HCT116 (cell line): Measurements from ENCODE around the gene EIF4A3. TPM values are rescaled to one million over a fixed set of nuclear protein-coding genes. Genes with fewer than 3 reads are reported as not detected.

ENCODE experiments used
- ATAC-seq: fragments of 200-7000 bp; cut with Tn5 transposase; 2 replicates; pipeline ENCODE4 v1.9.1; 2020; ENCODE audit warnings: mild to moderate bottlenecking, moderate library complexity
- BruUV-seq: library from RNA; stranded (reverse); fragments of 400-500 nt; replicated peaks from 2 replicates; lab custom pipeline; 2021; lab: Mats Ljungman, UMichigan
- CTCF ChIA-PET: fragments of 300-600 bp; sonication (Branson Sonifier 250); formaldehyde crosslinking; loops from one replicate; lab custom pipeline; 2021; ENCODE audit warnings: antibody characterized with exemption; lab: Charles Lee
- POLR2A ChIA-PET: fragments of 300-600, 350-600 bp; sonication (Branson Sonifier 250); formaldehyde crosslinking; loops from one replicate; lab custom pipeline; 2021; ENCODE audit warnings: antibody characterized with exemption; lab: Charles Lee
- RAD21 ChIA-PET, 2 experiments: fragments of 300-600 bp; sonication (Branson Sonifier 250); formaldehyde crosslinking; loops; one replicate each; lab custom pipeline; 2023; ENCODE audit warnings: low total read pairs in 2 of 2; ENCODE audit not compliant: uncharacterized antibody in 2 of 2, unreplicated experiment in 2 of 2, low non-redundant PET in 1 of 2; lab: Charles Lee
- DNase-seq: peaks from one replicate; pipeline ENCODE4 v3.0.0-alpha.2; 2010; ENCODE audit warnings: low read depth, low spot score
- H2AFZ ChIP-seq: fragments of 200-600 bp; shearing (Covaris generic), sonication (generic); 2 replicates; pipeline ENCODE4 v1.6.1; 2017; ENCODE audit warnings: low read depth, mixed run types, mixed read lengths, antibody characterized with exemption, low read length; ENCODE audit not compliant: poor library complexity, severe bottlenecking
- H3K27ac ChIP-seq: 2 replicates; pipeline ENCODE4 v1.5.1; 2012; ENCODE audit warnings: low read depth, low read length
- H3K27me3 ChIP-seq: fragments of 200-600 bp; sonication (generic); 2 replicates; pipeline ENCODE4 v1.6.1; 2016; ENCODE audit warnings: mixed run types, low read length, mixed read lengths; ENCODE audit not compliant: insufficient read depth
- H3K36me3 ChIP-seq, 2 experiments: fragments of 200-500 bp in 1 of 2; fragments of 200-600 bp in 1 of 2; sonication (Bioruptor generic) in 1 of 2; sonication (generic) in 1 of 2; 2 replicates each; pipeline versions ENCODE4 v1.5.1 to v1.6.1; 2014 to 2016; ENCODE audit warnings: low read length in 2 of 2, inconsistent platforms in 1 of 2, mixed read lengths in 1 of 2, mixed run types in 1 of 2; ENCODE audit not compliant: insufficient read depth in 2 of 2, control insufficient read depth in 1 of 2
- H3K4me1 ChIP-seq, 2 experiments: fragments of 200-600 bp in 1 of 2; sonication (generic) in 1 of 2; 2 replicates each; pipeline versions ENCODE4 v1.5.1 to v1.6.1; 2012 to 2017; ENCODE audit warnings: low read length in 2 of 2, inconsistent platforms in 1 of 2, mild to moderate bottlenecking in 1 of 2, mixed read lengths in 1 of 2, mixed run types in 1 of 2, moderate library complexity in 1 of 2; ENCODE audit not compliant: insufficient read depth in 2 of 2, control insufficient read depth in 1 of 2
- H3K4me2 ChIP-seq: fragments of 200-600 bp; sonication (generic); 2 replicates; pipeline ENCODE4 v1.6.1; 2017; ENCODE audit warnings: mixed run types, low read length, mixed read lengths
- H3K4me3 ChIP-seq, 2 experiments: fragments of 200-600 bp in 1 of 2; sonication (generic) in 1 of 2; replicated peaks in 1 of 2; 2 replicates each; pipeline ENCODE4 v1.5.1; 2011 to 2016; ENCODE audit warnings: low read length in 2 of 2, control low read depth in 1 of 2, low read depth in 1 of 2, mild to moderate bottlenecking in 1 of 2, mixed read lengths in 1 of 2, mixed run types in 1 of 2
- H3K79me2 ChIP-seq: fragments of 200-600 bp; sonication (generic); 2 replicates; pipeline ENCODE4 v1.6.1; 2017; ENCODE audit warnings: mild to moderate bottlenecking, mixed run types, low read length, moderate library complexity, mixed read lengths; ENCODE audit not compliant: insufficient read depth
- H3K9ac ChIP-seq: fragments of 200-600 bp; sonication (generic); 2 replicates; pipeline ENCODE4 v1.6.1; 2016; ENCODE audit warnings: low read length, mixed read lengths
- H3K9me2 ChIP-seq: fragments of 200-600 bp; sonication (generic), shearing (Covaris generic); 2 replicates; pipeline ENCODE4 v1.6.1; 2017; ENCODE audit warnings: mixed run types, mild to moderate bottlenecking, moderate library complexity; ENCODE audit not compliant: insufficient read depth
- H3K9me3 ChIP-seq, 2 experiments: fragments of 200-500 bp in 1 of 2; fragments of 200-600 bp in 1 of 2; sonication (Bioruptor generic) in 1 of 2; sonication (generic) in 1 of 2; 2 replicates each; pipeline ENCODE4 v1.6.1; 2014 to 2017; ENCODE audit warnings: low read length in 2 of 2, mixed read lengths in 2 of 2, inconsistent platforms in 1 of 2, low read depth in 1 of 2, mild to moderate bottlenecking in 1 of 2, mixed run types in 1 of 2, moderate library complexity in 1 of 2; ENCODE audit not compliant: control insufficient read depth in 1 of 2, insufficient read depth in 1 of 2
- H4K20me1 ChIP-seq: fragments of 200-600 bp; sonication (generic), shearing (Covaris generic); 2 replicates; pipeline ENCODE4 v1.6.1; 2017; ENCODE audit warnings: mixed run types, mild to moderate bottlenecking, moderate library complexity; ENCODE audit not compliant: insufficient read depth
- CBX3 ChIP-seq: IDR thresholded peaks from 2 replicates; pipeline ENCODE4 v1.6.1; 2012; ENCODE audit warnings: low read depth
- CEBPB ChIP-seq: IDR thresholded peaks from 2 replicates; pipeline ENCODE4 v1.6.1; 2012; ENCODE audit warnings: low read depth
- ELF1 ChIP-seq: IDR thresholded peaks from 2 replicates; pipeline ENCODE4 v1.6.1; 2012; ENCODE audit warnings: low read depth, borderline replicate concordance
- EZH2 ChIP-seq: fragments of 200-600 bp; sonication (generic); IDR thresholded peaks from 2 replicates; pipeline ENCODE4 v1.6.1; 2017; ENCODE audit warnings: antibody characterized with exemption, mixed run types
- EZH2phosphoT487 ChIP-seq: fragments of 200-600 bp; IDR thresholded peaks from 2 replicates; pipeline ENCODE4 v1.6.1; 2018; ENCODE audit warnings: antibody characterized with exemption, borderline replicate concordance
- JUND ChIP-seq: IDR thresholded peaks from 2 replicates; pipeline ENCODE4 v1.6.1; 2012
- POLR2A ChIP-seq: IDR thresholded peaks from 2 replicates; pipeline ENCODE4 v1.7.0; 2011; ENCODE audit warnings: borderline replicate concordance; ENCODE audit not compliant: insufficient read depth, insufficient read length; ENCODE audit errors: extremely low read depth
- SIN3A ChIP-seq: IDR thresholded peaks from 2 replicates; pipeline ENCODE4 v1.6.1; 2012; ENCODE audit warnings: low read depth
- SP1 ChIP-seq: IDR thresholded peaks from 2 replicates; pipeline ENCODE4 v1.6.1; 2012; ENCODE audit warnings: low read depth
- TCF7L2 ChIP-seq: IDR thresholded peaks from 2 replicates; pipeline ENCODE4 v1.7.0; 2011; ENCODE audit warnings: borderline replicate concordance, inconsistent platforms; ENCODE audit not compliant: insufficient read depth, insufficient read length; ENCODE audit errors: extremely low read depth
- YY1 ChIP-seq: IDR thresholded peaks from 2 replicates; pipeline ENCODE4 v1.6.1; 2011; ENCODE audit warnings: low read length, low read depth, moderate library complexity, mild to moderate bottlenecking; ENCODE audit not compliant: insufficient replicate concordance; ENCODE audit errors: extremely low read depth
- ZFX ChIP-seq: fragments of 450-650 bp; IDR thresholded peaks from 2 replicates; pipeline ENCODE4 v1.6.1; 2017
- ZNF274 ChIP-seq: fragments of 200-500 bp; sonication (Bioruptor generic); IDR thresholded peaks from 2 replicates; pipeline ENCODE4 v1.6.1; 2014; ENCODE audit warnings: mild to moderate bottlenecking, low read depth, low read length, inconsistent platforms
- intact Hi-C: fragments of 100-400 bp; cut with micrococcal nuclease; formaldehyde crosslinking; loops from 2 replicates; pipeline ENCODE4 v1.10.0; 2022
- total RNA-seq: library from RNA; stranded (reverse); gene quantifications from one replicate; pipeline ENCODE4 v1.2.1, GENCODE V29; 2021; ENCODE audit not compliant: unreplicated experiment
- TF ChIP-seq, protein P1 (sequence below): IDR thresholded peaks from 2 replicates; pipeline ENCODE4 v1.6.1; 2012; ENCODE audit warnings: low read depth
- TF ChIP-seq, protein P2 (sequence below): IDR thresholded peaks from 2 replicates; pipeline ENCODE4 v1.6.1; 2012
- TF ChIP-seq, protein P3 (sequence below): IDR thresholded peaks from 2 replicates; pipeline ENCODE4 v1.6.1; 2012
- TF ChIP-seq, protein P4 (sequence below): IDR thresholded peaks from 2 replicates; pipeline ENCODE4 v1.6.1; 2011; ENCODE audit warnings: mild to moderate bottlenecking, low read length, moderate library complexity; ENCODE audit not compliant: insufficient replicate concordance; ENCODE audit errors: extremely low read depth

Gene EIF4A3
- total RNA-seq, 1 experiment from 2014 or later: 248 TPM

DNA sequence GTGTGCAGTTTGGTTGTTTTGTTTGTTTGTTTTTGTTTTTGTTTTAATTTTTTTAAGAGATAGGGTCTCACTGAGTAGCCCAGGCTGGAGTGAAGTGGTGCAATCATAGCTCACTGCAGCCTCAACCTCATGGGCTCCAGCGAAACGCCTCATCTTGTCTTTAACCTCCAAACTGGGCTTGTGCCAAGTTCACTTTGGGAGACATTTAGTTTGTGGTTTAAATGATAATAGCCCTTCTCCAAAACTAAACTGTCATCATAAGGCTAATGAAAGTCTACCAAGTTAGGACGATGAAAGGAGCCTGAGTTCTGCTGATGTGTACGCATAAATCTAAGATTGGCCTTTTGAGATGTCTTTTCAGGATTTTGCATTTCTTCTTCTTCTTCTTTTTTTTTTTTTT, 16.4 kb upstream of the EIF4A3 start:
- BruUV-seq: no TSS peak
- no peak for DNase-seq
- H3K9ac ChIP-seq: no peak overlapping the region
- ATAC-seq: no peak
- no peak overlapping the region for H3K27ac ChIP-seq
- no peak overlapping the region for H2AFZ ChIP-seq
- H3K9me2 ChIP-seq: no peaks in the 10 kb centered on the region
- H3K27me3 ChIP-seq: no peaks in the 10 kb centered on the region
- H3K9me3 ChIP-seq: no peaks in the 10 kb centered on the region
- intact Hi-C loops: no loop called here
- POLR2A ChIA-PET: no interaction called here
- TF ChIP-seq SIN3A (no peak), TCF7L2 (no peak), EZH2 (no peak), ZFX (no peak), CEBPB (no peak), YY1 (no peak), ZNF274 (no peak), JUND (no peak), ELF1 (no peak), POLR2A (no peak), CBX3 (no peak), SP1 (no peak), EZH2phosphoT487 (no peak)
- TF ChIP-seq, protein P1, sequence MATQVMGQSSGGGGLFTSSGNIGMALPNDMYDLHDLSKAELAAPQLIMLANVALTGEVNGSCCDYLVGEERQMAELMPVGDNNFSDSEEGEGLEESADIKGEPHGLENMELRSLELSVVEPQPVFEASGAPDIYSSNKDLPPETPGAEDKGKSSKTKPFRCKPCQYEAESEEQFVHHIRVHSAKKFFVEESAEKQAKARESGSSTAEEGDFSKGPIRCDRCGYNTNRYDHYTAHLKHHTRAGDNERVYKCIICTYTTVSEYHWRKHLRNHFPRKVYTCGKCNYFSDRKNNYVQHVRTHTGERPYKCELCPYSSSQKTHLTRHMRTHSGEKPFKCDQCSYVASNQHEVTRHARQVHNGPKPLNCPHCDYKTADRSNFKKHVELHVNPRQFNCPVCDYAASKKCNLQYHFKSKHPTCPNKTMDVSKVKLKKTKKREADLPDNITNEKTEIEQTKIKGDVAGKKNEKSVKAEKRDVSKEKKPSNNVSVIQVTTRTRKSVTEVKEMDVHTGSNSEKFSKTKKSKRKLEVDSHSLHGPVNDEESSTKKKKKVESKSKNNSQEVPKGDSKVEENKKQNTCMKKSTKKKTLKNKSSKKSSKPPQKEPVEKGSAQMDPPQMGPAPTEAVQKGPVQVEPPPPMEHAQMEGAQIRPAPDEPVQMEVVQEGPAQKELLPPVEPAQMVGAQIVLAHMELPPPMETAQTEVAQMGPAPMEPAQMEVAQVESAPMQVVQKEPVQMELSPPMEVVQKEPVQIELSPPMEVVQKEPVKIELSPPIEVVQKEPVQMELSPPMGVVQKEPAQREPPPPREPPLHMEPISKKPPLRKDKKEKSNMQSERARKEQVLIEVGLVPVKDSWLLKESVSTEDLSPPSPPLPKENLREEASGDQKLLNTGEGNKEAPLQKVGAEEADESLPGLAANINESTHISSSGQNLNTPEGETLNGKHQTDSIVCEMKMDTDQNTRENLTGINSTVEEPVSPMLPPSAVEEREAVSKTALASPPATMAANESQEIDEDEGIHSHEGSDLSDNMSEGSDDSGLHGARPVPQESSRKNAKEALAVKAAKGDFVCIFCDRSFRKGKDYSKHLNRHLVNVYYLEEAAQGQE: no peak
- TF ChIP-seq, protein P2, sequence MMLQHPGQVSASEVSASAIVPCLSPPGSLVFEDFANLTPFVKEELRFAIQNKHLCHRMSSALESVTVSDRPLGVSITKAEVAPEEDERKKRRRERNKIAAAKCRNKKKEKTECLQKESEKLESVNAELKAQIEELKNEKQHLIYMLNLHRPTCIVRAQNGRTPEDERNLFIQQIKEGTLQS: no peak
- TF ChIP-seq, protein P3, sequence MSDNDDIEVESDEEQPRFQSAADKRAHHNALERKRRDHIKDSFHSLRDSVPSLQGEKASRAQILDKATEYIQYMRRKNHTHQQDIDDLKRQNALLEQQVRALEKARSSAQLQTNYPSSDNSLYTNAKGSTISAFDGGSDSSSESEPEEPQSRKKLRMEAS: no peak
- TF ChIP-seq, protein P4, sequence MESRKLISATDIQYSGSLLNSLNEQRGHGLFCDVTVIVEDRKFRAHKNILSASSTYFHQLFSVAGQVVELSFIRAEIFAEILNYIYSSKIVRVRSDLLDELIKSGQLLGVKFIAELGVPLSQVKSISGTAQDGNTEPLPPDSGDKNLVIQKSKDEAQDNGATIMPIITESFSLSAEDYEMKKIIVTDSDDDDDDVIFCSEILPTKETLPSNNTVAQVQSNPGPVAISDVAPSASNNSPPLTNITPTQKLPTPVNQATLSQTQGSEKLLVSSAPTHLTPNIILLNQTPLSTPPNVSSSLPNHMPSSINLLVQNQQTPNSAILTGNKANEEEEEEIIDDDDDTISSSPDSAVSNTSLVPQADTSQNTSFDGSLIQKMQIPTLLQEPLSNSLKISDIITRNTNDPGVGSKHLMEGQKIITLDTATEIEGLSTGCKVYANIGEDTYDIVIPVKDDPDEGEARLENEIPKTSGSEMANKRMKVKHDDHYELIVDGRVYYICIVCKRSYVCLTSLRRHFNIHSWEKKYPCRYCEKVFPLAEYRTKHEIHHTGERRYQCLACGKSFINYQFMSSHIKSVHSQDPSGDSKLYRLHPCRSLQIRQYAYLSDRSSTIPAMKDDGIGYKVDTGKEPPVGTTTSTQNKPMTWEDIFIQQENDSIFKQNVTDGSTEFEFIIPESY: no peak
- RAD21 ChIA-PET: no interaction called here
- no peak overlapping the region for H3K4me2 ChIP-seq
- CTCF ChIA-PET: no interaction called here
- H3K4me1 ChIP-seq: peaks cover 0 to 4% of the 10 kb centered on the region in 2 experiments; a peak in 2 of 4 replicates
- H3K79me2 ChIP-seq: no peaks in the 10 kb centered on the region
- H3K36me3 ChIP-seq: no peaks in the 10 kb centered on the region
- no peak overlapping the region for H3K4me3 ChIP-seq
- no peaks in the 10 kb centered on the region for H4K20me1 ChIP-seq
